Left lung (tissue), 10 donors: ENCODE data around the gene RAPGEF4. TPM values are rescaled to one million over a fixed set of nuclear protein-coding genes. Genes with fewer than 3 reads are reported as not detected.

Experiments
- ATAC-seq: fragments of 200-7000 bp; cut with Tn5 transposase; one replicate; pipeline ENCODE4 v1.9.1; 2020; ENCODE audit warnings: moderate library complexity
- DNase-seq, 4 donors: peaks; one replicate each; pipeline ENCODE4 v3.0.0-alpha.2; 2013 to 2020
- H3K27ac ChIP-seq, 2 donors: fragments of 200-600 bp; sonication (generic) in 1 of 2; one replicate each; pipeline versions ENCODE4 v1.5.0 to v1.8.0; 2020 to 2021
- H3K27me3 ChIP-seq, 2 donors: fragments of 200-600 bp; sonication (generic) in 1 of 2; one replicate each; pipeline versions ENCODE4 v1.5.0 to v1.8.0; 2020 to 2021
- H3K36me3 ChIP-seq, 2 donors: fragments of 200-600 bp; sonication (generic) in 1 of 2; one replicate each; pipeline versions ENCODE4 v1.5.0 to v1.8.0; 2020 to 2021
- H3K4me1 ChIP-seq, 2 donors: fragments of 200-600 bp; one replicate each; pipeline ENCODE4 v1.8.0; 2021
- H3K4me3 ChIP-seq, 2 donors: fragments of 200-600 bp; sonication (generic) in 1 of 2; one replicate each; pipeline versions ENCODE4 v1.5.0 to v1.8.0; 2020 to 2021; ENCODE audit warnings: mild to moderate bottlenecking in 1 of 2
- H3K9me3 ChIP-seq, 2 donors: fragments of 200-600 bp; sonication (generic) in 1 of 2; one replicate each; pipeline versions ENCODE4 v1.5.0 to v1.8.0; 2020 to 2021
- CTCF ChIP-seq, 2 donors: fragments of 200-600 bp; sonication (generic) in 1 of 2; IDR thresholded peaks; one replicate each; pipeline versions ENCODE4 v1.5.0 to v1.8.0; 2021; ENCODE audit warnings: antibody characterized with exemption in 2 of 2
- intact Hi-C, 2 donors: fragments of 100-400 bp; cut with DNase I; formaldehyde crosslinking; loops; one replicate each; pipeline versions ENCODE4 v1.11.2 to v1.14.2; 2022
- polyA plus RNA-seq, 6 donors: library from polyadenylated mRNA; unstranded; fragments of 120-200 nt; gene quantifications; one replicate each; pipeline ENCODE4 v1.2.1, GENCODE V29; 2013; ENCODE audit not compliant: insufficient read length in 6 of 6
- total RNA-seq, 2 donors: library from RNA; stranded (reverse); fragmentation: NEBNext Ultra II Directional; extraction: Animal tissue kit (Norgen Biotek cat#: 25700); gene quantifications; one replicate each; pipeline ENCODE4 v1.2.1, GENCODE V29; 2021
- donor health status: DM: no; HTN: yes; CAD: no.
- donor health status: DM: no; HTN: no; CAD: no.

The RAPGEF4 gene
- total and polyA plus RNA-seq, 8 donors: 9.1 to 16.2 (median 11.8) TPM

- no peak for TF ChIP-seq CTCF (IDR thresholded peaks at IDR 0.05)
- intact Hi-C loops: no loop called here
- Histone ChIP-seq H3K4me3 (no peak overlapping the region), H3K4me1 (peaks cover 0 to 28% of the 10 kb centered on the region in 2 donors), H3K9me3 (no peaks in the 10 kb centered on the region), H3K27ac (no peak overlapping the region), H3K36me3 (no peaks in the 10 kb centered on the region), H3K27me3 (no peaks in the 10 kb centered on the region)
- peak in 1 of 4 donors; percentile 50 for DNase-seq
- no peak for ATAC-seq
Measured at GRCh38 chr2:172967036-172967982, 231.7 kb downstream of the RAPGEF4 start.

- H3K27ac ChIP-seq: peak overlapping the region in 1 of 2 donors; percentile 31
Measured at GRCh38 chr2:172968061-172968469, 232.4 kb downstream of the RAPGEF4 start.

GRCh38 chr2:172969166-172969565 is 233.5 kb downstream of the RAPGEF4 start:
- Histone ChIP-seq H3K27me3 (no peaks in the 10 kb centered on the region), H3K27ac (peak overlapping the region in 1 of 2 donors; percentile 31), H3K36me3 (no peaks in the 10 kb centered on the region), H3K9me3 (no peaks in the 10 kb centered on the region), H3K4me1 (peaks cover 0 to 23% of the 10 kb centered on the region in 2 donors), H3K4me3 (no peak overlapping the region)
- DNase-seq: no peak
- intact Hi-C loops: no loop called here
- TF ChIP-seq CTCF (IDR thresholded peaks at IDR 0.05): no peak
- no peak for ATAC-seq

More at GRCh38 chr2:172968061-172968469, 232.4 kb downstream of the RAPGEF4 start:
- no peak for TF ChIP-seq CTCF (IDR thresholded peaks at IDR 0.05)
- ATAC-seq (peak; percentile 44), DNase-seq (peak in 2 of 4 donors; percentile 37 to 50)
- intact Hi-C loops: no loop called here
- Histone ChIP-seq H3K9me3 (no peaks in the 10 kb centered on the region), H3K4me1 (peaks cover 0 to 25% of the 10 kb centered on the region in 2 donors), H3K36me3 (no peaks in the 10 kb centered on the region), H3K27me3 (no peaks in the 10 kb centered on the region), H3K4me3 (no peak overlapping the region)

- intact Hi-C loops: no loop called here
- Histone ChIP-seq H3K9me3 (no peaks in the 10 kb centered on the region), H3K27ac (no peak overlapping the region), H3K4me3 (no peak overlapping the region), H3K27me3 (no peaks in the 10 kb centered on the region), H3K4me1 (peaks cover 0 to 23% of the 10 kb centered on the region in 2 donors), H3K36me3 (no peaks in the 10 kb centered on the region)
- DNase-seq (no peak), ATAC-seq (peak; percentile 49)
- no peak for TF ChIP-seq CTCF (IDR thresholded peaks at IDR 0.05)
Measured at GRCh38 chr2:172969609-172970008, 234.0 kb downstream of the RAPGEF4 start.

- Histone ChIP-seq H3K4me3 (no peak overlapping the region), H3K36me3 (no peaks in the 10 kb centered on the region), H3K27ac (no peak overlapping the region), H3K4me1 (peaks cover 0 to 23% of the 10 kb centered on the region in 2 donors), H3K27me3 (no peaks in the 10 kb centered on the region), H3K9me3 (no peaks in the 10 kb centered on the region)
- no peak for TF ChIP-seq CTCF (IDR thresholded peaks at IDR 0.05)
- intact Hi-C loops: no loop called here
- ATAC-seq (peak; percentile 11), DNase-seq (no peak)
Measured at GRCh38 chr2:172970660-172971059, 235.0 kb downstream of the RAPGEF4 start.
